IPS-NIHi11 (cell line): Measurements from ENCODE around the gene C11orf68.

Experiments
- DNase-seq: peaks from one replicate; pipeline ENCODE4 v3.0.0; 2012; ENCODE audit warnings: mixed read lengths, low spot score

The C11orf68 gene

DNA sequence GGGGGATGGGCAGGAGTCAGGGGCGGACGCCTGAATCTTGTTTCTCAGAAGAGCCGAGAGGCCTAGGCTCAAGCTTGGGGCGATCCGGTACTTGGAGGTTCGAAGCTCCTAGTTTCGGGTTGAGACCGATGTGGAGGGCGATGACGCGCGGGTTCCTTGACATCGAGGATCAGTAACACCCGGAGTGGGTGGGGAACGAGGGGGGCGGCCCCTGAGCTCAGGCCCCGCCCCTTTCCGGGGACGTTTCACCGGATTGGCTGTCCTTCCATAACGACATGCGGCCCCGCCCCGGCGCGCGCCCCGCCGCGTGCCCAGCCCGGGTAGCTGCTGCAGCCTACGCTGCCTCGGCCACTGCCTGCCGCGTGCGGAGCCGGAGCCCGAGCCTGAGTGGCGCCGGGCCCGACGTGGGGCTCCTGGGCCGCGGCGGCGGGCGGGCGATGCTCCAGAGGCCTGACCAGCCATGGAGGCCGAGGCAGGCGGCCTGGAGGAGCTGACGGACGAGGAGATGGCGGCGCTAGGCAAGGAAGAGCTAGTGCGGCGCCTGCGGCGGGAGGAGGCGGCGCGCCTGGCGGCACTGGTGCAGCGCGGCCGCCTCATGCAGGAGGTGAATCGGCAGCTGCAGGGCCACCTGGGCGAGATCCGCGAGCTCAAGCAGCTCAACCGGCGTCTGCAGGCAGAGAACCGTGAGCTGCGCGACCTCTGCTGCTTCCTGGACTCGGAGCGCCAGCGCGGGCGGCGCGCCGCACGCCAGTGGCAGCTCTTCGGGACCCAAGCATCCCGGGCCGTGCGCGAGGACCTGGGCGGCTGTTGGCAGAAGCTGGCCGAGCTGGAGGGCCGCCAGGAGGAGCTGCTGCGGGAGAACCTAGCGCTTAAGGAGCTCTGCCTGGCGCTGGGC lies 28.3 kb downstream of the C11orf68 start, which contains the start of gene CCDC85B:
Gene CCDC85B, plus strand, starts transcription at position 350 of the 895 bp plus-strand sequence. Its CDS starts 111 bp downstream, at position 461.
- DNase-seq, result peak; percentile 93

DNA sequence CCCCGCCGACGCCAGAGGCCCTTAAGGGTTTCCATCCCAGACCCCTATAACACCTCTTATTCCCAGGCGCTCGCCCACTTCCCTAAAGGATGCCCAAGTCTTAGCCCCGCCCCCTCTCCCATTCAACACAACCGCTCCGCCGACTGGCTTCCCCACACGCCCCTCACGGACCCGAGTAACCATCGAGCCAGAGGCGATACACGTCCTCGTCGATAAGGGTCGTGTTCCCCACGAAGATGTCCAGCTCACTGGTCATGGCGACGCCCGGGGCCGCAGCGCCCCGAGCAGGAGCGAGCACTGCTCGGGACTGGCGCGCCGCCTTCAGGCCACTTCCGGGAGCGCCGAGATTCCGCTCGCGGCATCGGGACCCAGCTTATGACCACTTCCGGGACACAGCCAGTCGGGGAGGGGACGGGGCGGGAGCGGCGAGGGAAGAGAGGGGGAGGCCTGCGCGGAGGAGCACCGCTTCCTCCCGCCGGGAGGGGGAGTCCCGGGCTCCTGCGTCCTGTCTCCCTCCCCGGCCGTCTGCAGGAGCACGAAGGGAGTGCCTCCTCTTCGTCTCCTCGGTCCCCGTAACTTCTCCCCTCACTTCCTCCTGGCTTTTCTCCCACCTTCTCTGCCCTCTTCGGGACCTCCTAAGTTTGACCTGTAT lies 30.6 kb downstream of the C11orf68 start, which contains the start of gene FIBP:
Gene FIBP, minus strand, starts transcription at position 309 of the 652 bp plus-strand sequence. Its CDS starts 53 bp downstream, at position 256.
- DNase-seq, result peak; percentile 94

DNA sequence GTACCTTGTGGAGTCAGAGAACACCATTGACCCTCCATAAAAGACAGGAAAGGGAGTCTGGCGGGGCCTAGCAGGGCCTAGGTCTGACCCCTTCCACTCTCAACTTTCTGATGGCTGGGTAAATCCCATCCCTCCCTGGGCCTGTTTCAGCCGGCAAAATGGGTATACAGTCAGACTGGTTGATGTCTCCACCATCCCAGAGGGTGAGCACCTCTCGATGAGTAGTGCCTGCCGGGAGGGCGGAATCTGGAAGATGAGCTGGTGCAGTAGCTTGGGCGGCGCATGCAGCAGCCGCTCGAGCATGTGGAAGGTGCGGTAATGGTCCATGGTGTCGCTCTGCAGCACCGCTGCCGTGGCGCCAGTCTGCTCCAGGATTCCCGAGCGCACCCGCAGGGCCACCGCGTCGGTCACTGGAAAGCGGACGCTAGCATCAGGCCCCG lies 31.1 kb downstream of the C11orf68 start:
- DNase-seq, result peak; percentile 66

DNA sequence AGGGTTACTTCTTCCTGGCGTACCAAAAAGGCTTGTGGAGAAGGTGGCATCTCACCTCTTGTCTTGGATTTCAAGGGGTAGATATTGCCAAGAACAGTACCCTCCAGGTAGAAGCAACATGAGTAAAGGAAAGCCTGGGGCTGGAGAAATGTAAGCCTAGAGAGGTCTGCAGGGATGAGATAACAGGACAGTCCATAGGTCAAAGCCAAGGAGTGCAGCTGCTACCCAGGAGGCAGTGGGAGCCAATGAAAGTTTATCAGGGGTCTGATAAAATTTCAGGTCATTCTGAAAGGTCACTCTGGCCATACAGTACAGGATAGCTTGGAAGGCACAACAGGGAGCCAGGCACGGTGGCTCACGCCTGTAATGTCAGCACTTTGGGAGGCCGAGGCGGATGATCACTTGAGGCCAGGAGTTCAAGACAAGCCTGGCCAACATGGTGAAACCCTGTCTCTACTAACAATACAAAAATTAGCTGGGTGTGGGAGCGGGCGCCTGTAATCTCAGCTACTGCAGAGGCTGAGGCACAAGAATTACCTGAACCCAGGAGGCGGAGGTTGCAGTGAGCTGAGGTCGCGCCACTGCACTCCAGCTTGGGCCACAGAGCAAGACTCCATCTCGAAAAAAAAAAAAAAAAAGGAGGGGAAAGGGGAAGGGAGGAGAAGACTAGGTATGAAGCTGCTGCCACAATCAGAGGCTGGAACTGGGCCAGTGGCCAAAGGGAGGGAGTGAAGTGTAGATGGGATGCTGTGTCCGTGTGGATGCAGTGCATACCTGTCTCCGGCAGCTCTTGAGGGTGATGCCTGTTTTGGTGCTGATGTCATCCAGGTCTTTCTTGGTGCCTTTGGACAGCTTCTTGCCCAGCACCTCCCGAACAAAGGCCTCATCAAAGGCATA lies 31.8 kb downstream of the C11orf68 start:
- no peak for DNase-seq

DNA sequence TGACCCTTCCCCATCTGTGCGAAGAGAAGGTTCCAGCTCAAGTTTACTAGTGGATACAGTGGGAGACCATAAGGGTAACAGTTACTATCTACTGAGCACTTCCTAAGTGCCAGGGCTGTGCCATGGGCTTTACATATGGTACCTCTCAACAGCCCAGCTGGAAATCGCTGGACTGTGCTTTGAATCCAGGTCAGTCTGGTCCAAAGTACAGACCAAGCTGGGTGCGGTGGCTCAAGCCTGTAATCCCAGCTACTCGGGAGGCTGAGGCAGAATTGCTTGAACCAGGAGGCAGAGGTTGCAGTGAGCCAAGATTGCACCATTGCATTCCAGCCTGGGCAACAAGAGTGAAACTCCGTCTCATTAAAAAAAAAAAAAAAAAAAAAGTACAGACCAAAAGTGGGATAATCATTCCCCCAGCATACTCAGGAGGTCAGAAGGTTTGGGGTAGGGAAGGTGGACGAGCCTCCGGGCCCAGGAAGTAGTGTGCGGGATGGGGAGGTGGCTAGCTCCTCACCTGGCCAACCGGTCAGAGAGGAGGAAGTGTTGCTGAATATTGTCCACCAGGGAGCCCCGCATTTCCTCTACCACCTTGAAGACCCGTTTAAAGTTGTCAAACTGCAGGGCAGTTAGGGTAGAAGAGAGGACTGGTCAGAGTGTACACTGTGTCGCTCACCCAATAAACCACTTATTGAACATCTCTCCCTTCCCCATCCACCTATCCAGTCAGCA lies 32.9 kb downstream of the C11orf68 start:
- DNase-seq, result no peak

DNA sequence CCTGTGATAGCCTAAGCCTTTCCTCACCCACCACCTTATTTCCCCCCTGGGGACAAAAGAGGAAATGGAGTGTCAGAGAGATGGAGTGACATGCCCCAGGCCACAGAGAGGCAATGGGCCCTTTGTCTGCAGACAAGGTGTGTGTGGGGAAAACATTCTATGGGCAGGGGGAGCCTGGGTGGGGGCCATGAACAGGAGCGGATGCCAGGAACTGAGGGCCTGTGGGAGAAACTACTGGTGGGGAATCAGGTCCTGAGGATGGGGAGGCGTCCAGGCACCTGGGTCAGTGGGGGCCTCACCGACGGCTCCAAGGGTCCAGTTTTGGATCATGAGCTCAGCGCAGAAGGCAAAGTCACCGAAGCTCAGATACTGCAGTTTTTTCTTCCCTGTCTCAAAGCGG lies 33.6 kb downstream of the C11orf68 start:
- DNase-seq, result no peak

DNA sequence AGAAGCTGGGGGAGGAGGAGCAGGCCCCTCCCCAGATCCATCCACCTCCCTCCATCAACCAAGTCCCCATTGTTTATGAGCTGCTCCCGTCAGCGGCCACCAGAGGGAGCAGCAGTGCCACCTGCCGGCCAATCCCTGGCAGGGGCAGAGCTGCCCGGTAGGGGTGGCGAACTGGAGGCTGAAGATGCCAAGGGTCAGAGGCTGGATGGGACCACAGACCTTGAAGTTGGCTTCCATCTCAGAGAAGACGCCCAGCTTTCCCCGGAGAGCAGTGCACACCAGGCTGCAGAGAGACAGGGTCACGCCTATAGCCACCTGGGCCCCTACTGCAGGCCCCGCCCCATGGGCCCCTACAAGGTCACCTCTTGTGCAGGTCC lies 34.2 kb downstream of the C11orf68 start:
- DNase-seq, result peak; percentile 89

DNA sequence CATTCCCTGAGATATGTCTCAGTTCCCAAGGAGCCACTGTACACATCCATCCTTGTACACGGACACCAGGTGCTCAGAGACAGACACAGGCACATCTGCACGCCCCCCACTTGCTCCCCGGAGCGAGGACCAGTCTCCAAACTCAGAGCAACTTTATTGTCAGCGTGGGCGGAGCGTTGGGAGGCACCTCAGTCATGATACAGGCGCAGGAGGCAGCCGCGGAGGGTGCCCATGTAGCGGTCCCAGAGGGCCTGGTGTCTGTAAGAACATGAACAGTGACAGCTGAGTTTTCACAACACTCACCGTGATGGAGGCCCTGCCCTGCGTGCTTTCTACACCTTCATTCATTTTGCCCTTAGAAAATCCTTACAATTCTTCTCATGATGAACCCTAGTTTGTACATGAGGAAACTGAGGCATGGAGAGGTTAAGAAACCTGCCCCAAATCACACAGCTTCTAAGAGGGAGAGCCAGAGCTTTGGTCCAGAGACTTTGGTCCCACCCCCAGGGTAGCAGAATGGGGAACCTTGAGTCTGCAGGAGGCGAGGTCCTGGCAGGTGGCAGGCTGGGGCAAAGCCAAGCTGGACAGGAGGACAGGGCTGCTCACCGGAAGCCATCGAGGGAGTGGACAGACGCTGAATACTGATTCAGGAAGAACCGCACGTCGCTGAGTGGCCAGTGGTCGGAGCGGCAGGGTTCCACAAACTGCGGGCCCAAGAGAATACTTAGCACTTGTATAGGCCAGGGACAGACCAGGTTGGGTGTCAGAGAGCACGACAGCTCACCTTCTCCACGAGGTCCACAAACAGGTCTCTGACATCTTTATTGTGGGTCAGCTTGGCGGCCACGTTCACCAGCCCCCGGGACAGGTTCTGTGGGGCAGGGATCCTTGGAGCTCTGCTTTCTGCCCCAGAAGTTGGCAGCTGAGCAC lies 34.8 kb downstream of the C11orf68 start:
- DNase-seq, result no peak

DNA sequence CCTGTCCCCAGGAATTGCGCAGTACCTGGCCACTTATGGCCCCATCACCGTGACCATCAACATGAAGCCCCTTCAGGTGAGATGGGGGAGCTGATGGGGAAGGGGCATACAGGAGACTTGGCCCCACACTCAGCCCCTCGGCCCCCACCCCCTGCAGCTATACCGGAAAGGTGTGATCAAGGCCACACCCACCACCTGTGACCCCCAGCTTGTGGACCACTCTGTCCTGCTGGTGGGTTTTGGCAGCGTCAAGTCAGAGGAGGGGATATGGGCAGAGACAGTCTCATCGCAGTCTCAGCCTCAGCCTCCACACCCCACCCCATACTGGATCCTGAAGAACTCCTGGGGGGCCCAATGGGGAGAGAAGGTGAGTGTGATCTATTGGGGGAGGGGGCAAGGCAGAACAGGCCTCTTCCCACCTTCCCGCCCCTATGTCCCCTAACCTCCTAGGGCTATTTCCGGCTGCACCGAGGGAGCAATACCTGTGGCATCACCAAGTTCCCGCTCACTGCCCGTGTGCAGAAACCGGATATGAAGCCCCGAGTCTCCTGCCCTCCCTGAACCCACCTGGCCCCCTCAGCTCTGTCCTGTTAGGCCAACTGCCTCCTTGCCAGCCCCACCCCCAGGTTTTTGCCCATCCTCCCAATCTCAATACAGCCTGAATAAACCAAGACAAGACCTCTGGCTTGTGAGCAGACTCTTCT lies 35.7 kb downstream of the C11orf68 start:
- no peak for DNase-seq

DNA sequence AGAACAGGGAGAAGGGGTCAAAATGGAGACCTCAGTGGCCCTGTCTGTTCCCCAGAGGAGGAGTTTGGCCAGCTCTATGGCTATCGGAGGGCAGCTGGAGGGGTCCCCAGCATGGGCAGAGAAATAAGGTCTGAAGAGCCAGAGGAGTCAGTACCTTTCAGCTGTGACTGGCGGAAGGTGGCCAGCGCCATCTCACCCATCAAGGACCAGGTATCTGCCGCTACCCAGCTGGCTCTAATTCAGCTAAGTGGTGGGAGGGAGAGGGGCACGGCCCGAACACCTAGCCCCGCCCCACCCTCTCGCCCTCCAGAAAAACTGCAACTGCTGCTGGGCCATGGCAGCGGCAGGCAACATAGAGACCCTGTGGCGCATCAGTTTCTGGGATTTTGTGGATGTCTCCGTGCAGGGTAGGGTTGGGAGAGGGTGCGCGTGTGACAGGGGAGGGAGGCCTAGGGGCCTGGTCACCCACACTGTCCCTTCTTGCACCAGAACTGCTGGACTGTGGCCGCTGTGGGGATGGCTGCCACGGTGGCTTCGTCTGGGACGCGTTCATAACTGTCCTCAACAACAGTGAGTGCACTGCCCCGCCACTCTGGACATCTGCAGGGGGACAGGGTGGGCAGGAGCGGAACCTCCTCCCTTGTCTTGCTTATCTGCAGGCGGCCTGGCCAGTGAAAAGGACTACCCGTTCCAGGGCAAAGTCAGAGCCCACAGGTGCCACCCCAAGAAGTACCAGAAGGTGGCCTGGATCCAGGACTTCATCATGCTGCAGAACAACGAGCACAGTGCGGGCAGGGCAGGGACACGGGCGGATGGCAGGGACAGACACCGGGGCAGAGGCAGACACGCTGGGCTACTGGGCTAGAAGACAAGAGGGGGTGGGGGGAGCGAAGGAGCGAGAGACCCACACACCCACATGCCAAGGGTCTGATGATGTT lies 36.5 kb downstream of the C11orf68 start:
- DNase-seq, result no peak

DNA sequence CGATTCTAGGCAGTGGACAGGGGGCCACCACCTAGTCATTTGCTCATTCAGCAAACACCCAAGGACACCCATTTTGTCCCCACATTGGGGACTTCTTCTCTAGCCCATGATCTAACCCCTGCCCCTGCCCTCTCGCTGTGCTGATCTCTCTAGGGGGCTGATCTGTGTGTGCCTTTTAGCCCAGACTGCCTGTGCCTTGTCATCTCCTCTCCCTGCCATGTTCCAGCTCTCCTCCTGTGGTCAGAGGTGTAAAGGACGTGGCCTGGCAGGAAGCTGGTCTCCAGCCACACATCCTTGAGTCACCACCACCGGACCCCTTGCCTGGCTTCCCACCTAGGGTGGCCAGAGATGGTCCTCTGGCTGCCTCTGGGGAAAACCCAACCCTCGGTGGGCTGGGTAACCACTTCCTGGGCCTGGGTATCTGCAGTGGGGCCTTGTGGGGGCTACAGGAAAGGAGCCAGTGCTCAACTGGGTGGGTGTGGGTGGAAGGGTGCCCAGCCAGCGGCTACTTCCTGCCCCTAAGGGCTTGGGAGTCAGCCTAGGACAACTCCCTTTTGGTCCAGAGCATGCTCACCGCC lies 37.9 kb downstream of the C11orf68 start:
- no peak for DNase-seq

DNA sequence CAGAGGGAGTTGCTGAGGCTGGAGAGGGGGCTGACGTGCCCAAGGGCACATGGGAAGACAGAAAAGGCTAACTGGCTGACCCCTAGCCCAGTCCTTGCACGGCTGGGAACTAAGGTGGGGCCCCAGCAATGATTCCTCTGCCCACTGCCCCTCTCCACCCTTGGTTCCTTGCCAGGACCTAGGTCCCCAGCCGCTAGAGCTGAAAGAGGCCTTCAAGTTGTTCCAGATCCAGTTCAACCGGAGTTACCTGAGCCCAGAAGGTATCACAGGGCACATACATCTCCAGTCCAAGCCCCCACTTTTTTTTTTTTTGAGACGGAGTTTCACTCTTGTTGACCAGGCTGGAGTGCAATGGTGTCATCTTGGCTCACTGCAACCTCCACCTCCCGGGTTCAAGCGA lies 38.8 kb downstream of the C11orf68 start:
- no peak for DNase-seq

DNA sequence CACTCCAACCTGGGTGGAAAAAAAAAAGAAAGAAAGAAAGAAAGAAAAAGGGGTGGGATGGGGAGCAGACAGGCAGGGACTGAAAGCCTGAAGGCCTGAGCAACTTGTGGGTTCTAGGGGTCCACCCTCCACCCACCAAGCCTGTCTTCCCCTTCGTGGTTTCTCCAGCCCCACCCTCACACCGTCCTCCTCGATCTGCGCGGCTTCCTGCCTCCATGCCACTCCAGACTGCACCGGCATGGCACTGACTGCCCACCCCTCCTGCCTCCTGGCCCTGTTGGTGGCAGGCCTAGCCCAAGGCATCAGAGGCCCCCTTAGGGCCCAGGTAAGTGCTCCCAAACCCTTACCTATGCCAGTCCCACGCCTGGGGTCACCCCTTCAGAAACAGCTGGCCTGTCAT lies 39.2 kb downstream of the C11orf68 start, which contains the start of gene CTSW:
Gene CTSW, plus strand, starts transcription at position 221 of the 400 bp plus-strand sequence. Its CDS starts 18 bp downstream, at position 239.
- DNase-seq, result no peak

DNA sequence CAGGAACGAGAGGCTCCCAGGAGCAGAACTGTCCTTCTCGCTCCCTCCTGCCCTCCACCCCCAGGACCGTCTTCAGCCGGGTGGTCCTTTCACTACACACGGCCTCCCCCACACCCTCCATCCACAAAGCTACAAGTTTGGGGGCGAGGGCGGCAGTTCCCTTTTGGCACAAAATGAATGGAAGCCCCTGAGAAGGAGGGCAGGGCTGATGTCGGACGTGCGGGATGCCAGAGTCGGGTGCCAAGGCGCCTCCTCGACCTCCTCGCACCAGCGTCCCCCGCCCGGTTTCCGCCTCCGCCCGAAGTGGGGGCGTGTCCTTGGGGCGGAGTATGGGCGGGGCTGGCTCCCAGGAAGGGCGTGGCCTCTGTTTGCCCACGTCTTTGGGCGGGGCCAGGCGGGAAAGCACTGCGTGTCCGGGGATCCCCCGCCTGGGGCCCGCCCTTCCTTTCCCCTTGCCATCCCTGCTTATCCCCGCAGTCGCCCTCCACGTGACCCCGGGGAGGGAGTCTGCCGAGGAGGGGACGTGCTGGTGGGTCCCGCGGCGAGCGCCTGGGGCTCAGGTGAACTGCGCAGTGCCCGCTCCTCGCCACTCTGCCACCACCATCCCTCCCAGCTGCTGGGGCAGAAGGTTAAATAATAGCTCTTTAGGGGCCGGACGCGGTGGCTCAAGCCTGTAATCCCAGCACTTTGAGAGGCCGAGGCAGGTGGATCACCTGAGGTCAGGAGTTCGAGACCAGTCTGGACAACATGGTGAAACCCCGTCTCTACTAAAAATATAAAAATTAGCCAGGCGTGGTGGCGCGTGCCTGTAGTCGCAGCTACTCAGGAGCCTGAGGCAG lies 45.3 kb downstream of the C11orf68 start:
- DNase-seq, result peak; percentile 95

DNA sequence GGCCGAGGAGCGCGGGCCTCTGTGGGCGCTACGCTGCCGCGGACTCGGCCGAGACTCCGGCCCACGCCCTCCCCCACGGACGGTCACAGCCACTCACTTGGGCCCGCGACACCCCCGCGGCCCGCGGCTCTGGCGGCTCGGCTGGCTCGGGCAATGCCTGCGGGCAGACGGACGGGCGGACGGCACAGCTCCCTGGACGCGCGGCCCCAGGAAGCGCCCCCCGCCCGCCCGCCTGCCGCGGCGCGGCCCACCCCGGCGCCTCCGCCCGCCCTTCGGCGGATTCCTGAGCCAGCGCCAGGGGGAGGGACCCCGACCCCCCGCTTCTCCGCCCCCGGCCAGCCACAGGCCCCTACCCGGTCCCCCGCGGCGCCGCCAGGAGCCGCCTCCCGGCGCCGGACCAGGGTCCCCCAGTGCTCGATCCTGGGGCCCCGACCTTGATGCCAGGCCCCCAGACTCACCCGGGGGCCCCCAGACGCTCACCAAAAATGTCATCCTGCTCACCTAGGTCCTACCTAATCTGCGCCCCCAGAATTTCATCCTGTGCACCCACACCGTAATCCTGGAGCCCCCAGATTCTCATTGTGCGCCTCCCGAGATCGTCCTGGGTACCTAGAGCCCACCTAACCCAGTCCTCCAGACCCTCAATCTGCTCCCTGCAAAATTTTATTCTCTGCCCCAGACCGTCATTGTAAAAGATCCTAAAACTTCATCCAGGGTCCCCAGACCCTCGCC lies 46.1 kb downstream of the C11orf68 start, which contains the start of gene EFEMP2:
Gene EFEMP2, minus strand, starts transcription at position 215 of the 732 bp plus-strand sequence. CDS start 446 bp downstream, outside the sequence.
- peak; percentile 65 for DNase-seq
